GM23338 (cell line): ENCODE data around the gene ATP5PB. TPM values are rescaled to one million over a fixed set of nuclear protein-coding genes. Genes with fewer than 3 reads are reported as not detected.

Experiments
- ETS1 ChIP-seq: IDR thresholded peaks from 2 replicates; pipeline ENCODE4 v1.6.1; 2016; ENCODE audit warnings: antibody characterized with exemption
- EZH2phosphoT487 ChIP-seq: fragments of 200-600 bp; sonication (generic); IDR thresholded peaks from one replicate; pipeline ENCODE4 v1.8.1; 2018; ENCODE audit warnings: antibody characterized with exemption; ENCODE audit not compliant: unreplicated experiment
- JUNB ChIP-seq: IDR thresholded peaks from one replicate; pipeline ENCODE4 v1.6.1; 2016; ENCODE audit warnings: antibody characterized with exemption; ENCODE audit not compliant: unreplicated experiment
- POLR2AphosphoS5 ChIP-seq: IDR thresholded peaks from 2 replicates; pipeline ENCODE4 v1.6.1; 2016; ENCODE audit warnings: antibody characterized with exemption, low read depth
- REST ChIP-seq: IDR thresholded peaks from one replicate; pipeline ENCODE4 v1.6.1; 2018; ENCODE audit warnings: antibody characterized with exemption; ENCODE audit not compliant: unreplicated experiment
- STAT1 ChIP-seq: IDR thresholded peaks from one replicate; pipeline ENCODE4 v1.6.1; 2016; ENCODE audit warnings: antibody characterized with exemption; ENCODE audit not compliant: unreplicated experiment
- ZNF331 ChIP-seq: fragments of 250-450 bp; sonication (Bioruptor Pico); IDR thresholded peaks from 2 replicates; pipeline ENCODE4 v1.5.0; 2020; ENCODE audit warnings: low read depth, mild to moderate bottlenecking, moderate library complexity
- ZNF462 ChIP-seq: fragments of 250-450 bp; sonication (Bioruptor Pico); IDR thresholded peaks from 2 replicates; pipeline ENCODE4 v1.5.0; 2020; ENCODE audit warnings: mild to moderate bottlenecking, moderate library complexity
- polyA plus RNA-seq: library from polyadenylated mRNA; unstranded; fragments of >200 nt; fragmentation: Nextera tagmentation; extraction: Ambion mirVana; gene quantifications from 2 replicates; pipeline ENCODE4 v1.2.1, GENCODE V29; 2016
- total RNA-seq: library from RNA; depleted of rRNA; stranded (reverse); fragments of >200 nt; shearing (Covaris generic); gene quantifications from 2 replicates; pipeline ENCODE4 v1.2.3, GENCODE V29; 2014

The ATP5PB gene
- total and polyA plus RNA-seq, 2 experiments from 2014 or later: 279 to 300 TPM

- TF ChIP-seq ZNF462 (CRISPR knock-in tag) (no peak), ZNF331 (CRISPR knock-in tag) (no peak), STAT1 (no peak), REST (no peak), EZH2phosphoT487 (no peak), ETS1 (no peak), JUNB (no peak), POLR2AphosphoS5 (no peak)
Measured at GRCh38 chr1:111406321-111406768, 42.9 kb upstream of the ATP5PB start (continued).
